Fibroblast of villous mesenchyme (primary cell): ENCODE measurements around the gene GSTT2. TPM values are rescaled to one million over a fixed set of nuclear protein-coding genes. Genes with fewer than 3 reads are reported as not detected.
"Not testable (repeated sequence)": the region's sequence is repeated elsewhere in the genome, so short reads cannot be mapped to it uniquely, and the experiment has no call there.

ENCODE experiments used
- DNase-seq: peaks from one replicate; pipeline ENCODE4 v3.0.0-alpha.2; 2010; ENCODE audit warnings: low read depth
- H3K4me3 ChIP-seq: 2 replicates; pipeline ENCODE4 v1.5.1; 2011; ENCODE audit warnings: low read depth, mild to moderate bottlenecking, low read length
- total RNA-seq: library from RNA; depleted of rRNA; stranded (reverse); fragments of >200 nt; gene quantifications from 2 replicates; pipeline ENCODE4 v1.2.3, GENCODE V29; 2012
- TF ChIP-seq, protein P1 (sequence below): IDR thresholded peaks from 2 replicates; pipeline ENCODE4 v1.5.1; 2012; ENCODE audit warnings: low read depth, mild to moderate bottlenecking, low read length; ENCODE audit not compliant: insufficient read depth

Gene GSTT2
- total RNA-seq, 1 donor: not detected

DNA sequence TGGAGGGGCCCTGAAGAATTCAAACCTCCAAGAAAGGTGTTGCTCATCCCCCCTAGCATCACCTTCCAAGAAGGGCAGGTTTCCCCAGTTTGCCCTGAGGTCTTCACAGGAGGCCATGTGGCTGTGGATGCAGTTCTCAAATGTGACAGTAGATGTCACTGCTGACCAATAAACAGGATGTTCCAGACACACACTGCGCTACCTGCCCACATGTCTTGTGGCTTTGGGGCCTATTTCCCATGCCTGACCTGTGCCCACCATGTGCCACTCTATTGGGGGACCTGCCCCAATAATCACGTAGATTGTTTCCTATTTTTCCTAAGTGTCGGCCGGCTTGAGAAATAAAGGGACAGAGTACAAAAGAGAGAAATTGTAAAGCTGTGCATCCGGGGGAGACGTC is 4.5 kb downstream of the GSTT2 start:
- H3K4me3 ChIP-seq: no peak overlapping the region
- TF ChIP-seq, protein P1, sequence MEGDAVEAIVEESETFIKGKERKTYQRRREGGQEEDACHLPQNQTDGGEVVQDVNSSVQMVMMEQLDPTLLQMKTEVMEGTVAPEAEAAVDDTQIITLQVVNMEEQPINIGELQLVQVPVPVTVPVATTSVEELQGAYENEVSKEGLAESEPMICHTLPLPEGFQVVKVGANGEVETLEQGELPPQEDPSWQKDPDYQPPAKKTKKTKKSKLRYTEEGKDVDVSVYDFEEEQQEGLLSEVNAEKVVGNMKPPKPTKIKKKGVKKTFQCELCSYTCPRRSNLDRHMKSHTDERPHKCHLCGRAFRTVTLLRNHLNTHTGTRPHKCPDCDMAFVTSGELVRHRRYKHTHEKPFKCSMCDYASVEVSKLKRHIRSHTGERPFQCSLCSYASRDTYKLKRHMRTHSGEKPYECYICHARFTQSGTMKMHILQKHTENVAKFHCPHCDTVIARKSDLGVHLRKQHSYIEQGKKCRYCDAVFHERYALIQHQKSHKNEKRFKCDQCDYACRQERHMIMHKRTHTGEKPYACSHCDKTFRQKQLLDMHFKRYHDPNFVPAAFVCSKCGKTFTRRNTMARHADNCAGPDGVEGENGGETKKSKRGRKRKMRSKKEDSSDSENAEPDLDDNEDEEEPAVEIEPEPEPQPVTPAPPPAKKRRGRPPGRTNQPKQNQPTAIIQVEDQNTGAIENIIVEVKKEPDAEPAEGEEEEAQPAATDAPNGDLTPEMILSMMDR: peak; percentile 74
- peak; percentile 47 for DNase-seq

GRCh38 chr22:23986089-23986488 is 6.2 kb downstream of the GSTT2 start:
- not testable (repeated sequence) for DNase-seq

DNA sequence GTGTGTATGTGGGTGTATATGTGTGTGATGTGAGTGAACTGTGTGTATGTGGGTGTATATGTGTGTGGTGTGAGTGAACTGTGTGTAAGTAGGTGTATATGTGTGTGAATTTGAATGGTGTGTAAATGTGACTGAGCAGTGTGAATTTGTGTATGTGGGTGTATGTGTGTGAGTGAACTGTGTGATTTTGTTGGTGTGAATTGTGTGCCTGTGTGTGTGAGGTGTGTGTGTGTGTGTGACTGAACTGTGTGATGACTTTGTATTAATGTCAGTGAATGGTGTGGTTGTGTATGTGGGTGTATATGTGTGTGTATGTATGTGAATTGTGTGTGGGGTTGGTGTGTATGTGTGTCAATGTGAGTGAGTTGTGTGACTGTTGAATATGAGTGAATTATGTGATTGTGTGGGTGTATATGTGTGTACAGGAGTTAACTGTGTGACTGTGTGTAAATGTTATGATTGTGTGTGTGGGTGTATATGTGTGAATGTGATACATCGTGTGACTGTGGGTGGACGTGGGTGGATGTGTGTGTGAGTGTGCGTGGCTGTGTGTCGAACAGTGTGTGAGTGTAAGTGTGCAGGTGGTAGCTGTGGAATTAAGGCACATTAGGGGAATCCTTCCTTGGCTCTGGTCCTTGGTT is 6.7 kb downstream of the GSTT2 start:
- DNase-seq, H3K4me3 ChIP-seq: not testable (repeated sequence)

More at GRCh38 chr22:23986089-23986488, 6.2 kb downstream of the GSTT2 start:
- H3K4me3 ChIP-seq: not testable (repeated sequence)

GRCh38 chr22:23989583-23990244 is 9.8 kb downstream of the GSTT2 start:
- not testable (repeated sequence) for H3K4me3 ChIP-seq, DNase-seq

GRCh38 chr22:23993080-23993479 is 13.1 kb downstream of the GSTT2 start:
- H3K4me3 ChIP-seq, DNase-seq: not testable (repeated sequence)

DNA sequence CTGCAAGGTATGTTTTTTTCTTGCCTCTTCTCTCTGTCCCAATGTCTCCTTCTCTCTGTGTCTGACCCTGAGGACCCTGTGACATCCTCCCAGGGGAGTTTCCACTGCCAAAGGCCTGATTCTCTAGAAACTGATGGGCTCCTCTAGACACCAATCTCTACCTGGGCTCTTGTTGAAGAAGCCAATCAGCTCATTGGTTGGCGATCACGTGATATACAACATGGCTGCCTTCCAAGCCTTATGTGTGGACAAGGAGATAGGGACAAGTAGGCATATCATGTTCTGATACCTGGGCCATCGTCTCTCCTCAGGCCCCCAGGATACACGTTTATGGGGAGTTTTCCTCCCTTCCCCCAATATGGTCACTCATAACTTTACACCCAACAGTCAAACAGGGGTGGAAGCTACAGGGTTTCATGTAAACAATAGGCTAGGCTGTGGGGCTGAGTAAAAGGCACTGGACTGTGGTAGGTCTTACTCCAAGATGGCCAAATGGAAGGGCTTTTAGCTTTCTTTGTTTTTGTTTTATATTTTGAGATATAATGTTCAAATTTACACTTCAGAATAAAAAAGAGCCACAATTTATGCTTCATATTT is 13.7 kb downstream of the GSTT2 start:
- DNase-seq: not testable (repeated sequence)

DNA sequence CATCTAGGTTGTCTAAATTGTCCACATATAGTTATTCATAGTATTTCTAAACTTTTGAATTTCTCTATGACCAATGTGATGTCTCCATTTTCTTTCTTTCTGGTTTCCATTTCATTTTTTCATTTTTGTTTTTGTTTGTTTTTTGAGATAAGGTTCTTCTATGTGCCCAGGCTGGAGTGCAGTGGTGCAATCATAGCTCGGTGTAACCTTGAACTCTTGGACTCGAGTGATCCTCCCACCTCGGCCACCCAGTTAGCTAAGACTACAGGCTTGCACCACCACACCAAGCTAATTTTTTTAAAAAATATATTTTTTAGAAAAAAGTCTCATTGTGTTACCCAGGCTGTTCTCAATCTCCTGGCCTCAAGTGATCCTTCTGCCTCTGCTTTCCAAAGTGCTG is 17.2 kb downstream of the GSTT2 start:
- TF ChIP-seq, protein P1: no peak
- no peak overlapping the region for H3K4me3 ChIP-seq
- DNase-seq: no peak

More for the DNA sequence above, 13.7 kb downstream of the GSTT2 start:
- not testable (repeated sequence) for H3K4me3 ChIP-seq

DNA sequence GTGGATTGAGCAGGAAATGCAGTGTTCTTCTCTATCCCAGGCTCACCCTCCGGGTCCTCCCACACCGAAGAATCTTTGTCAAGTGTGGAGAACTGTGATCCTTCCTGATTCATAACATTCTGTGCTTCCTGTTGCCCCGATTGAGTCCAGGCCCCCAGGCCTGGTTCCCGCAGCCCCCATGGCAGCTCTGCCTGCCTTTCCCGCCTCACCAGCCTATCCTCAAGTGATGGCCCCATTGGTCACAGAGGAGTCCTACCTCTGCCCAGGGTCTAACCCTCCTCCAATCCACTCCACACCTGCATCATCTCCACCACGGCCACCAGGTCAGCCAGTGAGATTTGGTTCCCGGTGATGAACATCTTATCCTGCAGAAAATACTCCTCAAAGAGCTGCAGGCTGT is 19.8 kb downstream of the GSTT2 start:
- not testable (repeated sequence) for H3K4me3 ChIP-seq, DNase-seq

DNA sequence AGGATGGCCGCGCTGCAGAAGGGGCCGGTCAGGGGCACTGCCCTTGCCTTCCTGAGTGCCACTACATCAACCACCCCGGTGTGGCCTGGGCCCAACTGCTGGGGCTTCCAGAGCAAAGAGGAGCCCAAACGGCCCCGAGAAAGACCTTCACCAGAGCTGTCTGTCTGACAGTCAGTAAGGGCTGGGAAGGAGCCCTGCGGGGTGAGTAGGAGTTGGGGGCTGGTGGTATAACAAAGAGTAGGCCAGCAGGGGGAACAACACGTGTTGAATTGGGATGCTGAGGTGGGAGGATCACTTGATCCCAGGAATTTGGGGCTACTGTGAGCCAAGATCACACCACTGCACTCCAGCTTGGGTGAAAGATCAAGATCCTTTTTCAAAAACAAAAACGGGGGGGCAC is 21.4 kb downstream of the GSTT2 start:
- no peak overlapping the region for H3K4me3 ChIP-seq
- TF ChIP-seq, protein P1: no peak
- DNase-seq: no peak

GRCh38 chr22:24002272-24002671 is 22.3 kb downstream of the GSTT2 start:
- DNase-seq: no peak
- TF ChIP-seq, protein P1: no peak

More at GRCh38 chr22:24002272-24002671, 22.3 kb downstream of the GSTT2 start:
- H3K4me3 ChIP-seq: no peak overlapping the region
